Measurements from ENCODE around the gene RNF213. TPM values are rescaled to one million over a fixed set of nuclear protein-coding genes. Genes with fewer than 3 reads are reported as not detected.
A peak's percentile ranks its signal among the peaks of the same experiment; 100 is the strongest.

Gene RNF213
- total and polyA plus RNA-seq, 7 donors, result 7.8 to 138 (median 50.4) TPM

GRCh38 chr17:80393241-80393890 is 132.7 kb downstream of the RNF213 start:
- H3K36me3 ChIP-seq, result peaks cover 20 to 72% (median 44%) of the 10 kb centered on the region in 4 donors
- no peak for DNase-seq

GRCh38 chr17:80393961-80394360 is 133.3 kb downstream of the RNF213 start:
- Histone ChIP-seq H3K27me3 (no peaks in the 10 kb centered on the region), H3K4me1 (no peaks in the 10 kb centered on the region), H3K4me3 (no peak overlapping the region), H3K27ac (no peak overlapping the region), H3K9me3 (no peaks in the 10 kb centered on the region), H3K36me3 (peaks cover 20 to 66% (median 38%) of the 10 kb centered on the region in 4 donors)
- TF ChIP-seq CTCF (IDR thresholded peaks at IDR 0.05), result no peak
- WGBS, 2 donors, result 89 to 93% methylated on average over 4 of the region's 4 CpGs
- intact Hi-C loops (cut with DNase I), result no loop called here
- no peak for DNase-seq

More at GRCh38 chr17:80393241-80393890, 132.7 kb downstream of the RNF213 start:
- Histone ChIP-seq H3K4me1 (no peaks in the 10 kb centered on the region), H3K27me3 (no peaks in the 10 kb centered on the region), H3K4me3 (no peak overlapping the region), H3K9me3 (no peaks in the 10 kb centered on the region), H3K27ac (peak overlapping the region in 1 of 4 donors; percentile 17)
- intact Hi-C loops (cut with DNase I), result no loop called here
- TF ChIP-seq EP300 (IDR thresholded peaks at IDR 0.05), result no peak
- TF ChIP-seq CTCF (IDR thresholded peaks at IDR 0.05), result no peak
- TF ChIP-seq POLR2A (IDR thresholded peaks at IDR 0.05), result no peak
- TF ChIP-seq POLR2AphosphoS5 (IDR thresholded peaks at IDR 0.05), result no peak
- 83 to 88% methylated on average over 15 of the region's 15 CpGs for WGBS, 2 donors

GRCh38 chr17:80394629-80395216 is 134.1 kb downstream of the RNF213 start:
- Histone ChIP-seq H3K4me3 (no peak overlapping the region), H3K36me3 (peaks cover 14 to 58% (median 30%) of the 10 kb centered on the region in 4 donors), H3K4me1 (no peaks in the 10 kb centered on the region), H3K9me3 (no peaks in the 10 kb centered on the region), H3K27ac (no peak overlapping the region), H3K27me3 (no peaks in the 10 kb centered on the region)
- DNase-seq, result no peak
- intact Hi-C loops (cut with DNase I), result no loop called here
- 51 to 82% methylated on average over 11 of the region's 11 CpGs for WGBS, 2 donors
- TF ChIP-seq POLR2A (IDR thresholded peaks at IDR 0.05) (no peak), EP300 (IDR thresholded peaks at IDR 0.05) (no peak), POLR2AphosphoS5 (IDR thresholded peaks at IDR 0.05) (no peak), CTCF (IDR thresholded peaks at IDR 0.05) (no peak)

GRCh38 chr17:80395402-80396151 is 134.9 kb downstream of the RNF213 start:
- H3K4me3 ChIP-seq, result no peak overlapping the region
- WGBS, 2 donors, result 84 to 86% methylated on average over 15 of the region's 15 CpGs
- DNase-seq, result no peak
- no peaks in the 10 kb centered on the region for H3K9me3 ChIP-seq
- no peaks in the 10 kb centered on the region for H3K4me1 ChIP-seq
- peaks cover 6 to 50% (median 22%) of the 10 kb centered on the region in 4 donors for H3K36me3 ChIP-seq
- H3K27ac ChIP-seq, result no peak overlapping the region
- intact Hi-C loops (cut with DNase I), result no loop called here
- TF ChIP-seq CTCF (IDR thresholded peaks at IDR 0.05), result no peak
- TF ChIP-seq EP300 (IDR thresholded peaks at IDR 0.05), result no peak
- TF ChIP-seq POLR2AphosphoS5 (IDR thresholded peaks at IDR 0.05), result no peak
- TF ChIP-seq POLR2A (IDR thresholded peaks at IDR 0.05), result no peak
- H3K27me3 ChIP-seq, result no peaks in the 10 kb centered on the region
